HG02571 (cell line): Measurements from ENCODE around the gene EVL.

ENCODE experiments used
- ATAC-seq: cut with Tn5 transposase; IDR thresholded peaks from one replicate; pipeline ENCODE4 v1.9.1; 2021; ENCODE audit warnings: mild to moderate bottlenecking, moderate library complexity; ENCODE audit not compliant: unreplicated experiment

Gene EVL

DNA sequence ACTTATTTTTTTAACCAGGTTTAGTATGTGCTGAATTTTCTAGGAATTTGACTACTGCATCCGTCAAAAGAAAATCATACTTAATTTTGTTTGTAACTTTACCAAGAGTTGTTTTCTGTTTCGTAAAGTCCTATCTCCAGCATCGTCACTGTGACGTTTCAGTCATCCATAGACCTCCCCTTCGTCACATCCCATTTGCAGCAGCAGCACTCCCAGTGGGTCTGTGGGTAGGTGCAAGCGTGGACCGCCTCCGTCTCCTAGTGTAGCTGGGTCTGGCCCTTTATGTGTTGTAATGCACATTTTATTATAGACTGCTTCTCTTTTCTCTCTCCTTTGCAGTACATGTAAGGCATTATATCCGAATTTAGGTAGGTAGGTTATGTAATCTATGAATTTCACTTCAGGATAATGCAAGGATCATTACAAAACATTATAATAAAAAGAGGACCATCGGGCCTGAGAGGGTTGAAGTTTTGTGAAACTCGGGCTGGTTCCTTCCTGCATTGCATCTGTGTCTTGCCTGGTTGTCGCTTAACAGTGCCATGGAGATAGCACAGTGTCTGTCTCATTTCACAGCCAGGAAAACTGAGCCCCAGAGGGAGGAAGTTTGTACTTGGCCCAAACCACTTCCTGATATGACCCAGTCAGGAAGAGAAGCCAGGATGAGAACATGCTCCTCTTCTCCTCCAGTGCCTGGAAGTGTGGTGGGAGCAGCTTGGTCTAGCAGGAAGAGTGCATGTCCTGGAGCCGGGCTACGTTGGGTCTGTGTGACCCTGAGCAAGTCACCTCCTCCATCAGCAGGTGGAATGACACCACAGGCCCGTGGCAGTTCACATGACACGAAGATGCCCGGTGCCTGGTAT is 41.3 kb downstream of the EVL start:
- ATAC-seq: no peak

DNA sequence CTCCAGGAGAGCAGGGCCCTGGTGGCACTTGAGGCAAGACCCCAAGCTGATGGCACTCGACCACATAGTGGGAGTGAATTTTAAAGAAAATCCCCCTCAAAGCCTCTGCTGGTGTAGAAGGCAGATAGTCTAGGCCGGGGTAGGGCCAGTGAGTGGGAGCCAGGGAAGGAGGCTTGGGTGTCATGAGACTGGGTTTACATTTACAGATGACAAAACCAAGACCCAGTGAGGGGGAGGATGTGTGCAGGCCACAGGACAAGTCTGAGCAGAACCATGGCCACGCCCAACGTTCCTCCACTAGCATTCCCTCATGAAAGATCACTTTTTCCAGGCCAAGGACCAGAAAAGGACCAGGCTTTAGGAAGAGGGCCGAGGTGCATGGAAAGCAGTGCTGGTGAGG is 42.0 kb downstream of the EVL start:
- no peak for ATAC-seq

DNA sequence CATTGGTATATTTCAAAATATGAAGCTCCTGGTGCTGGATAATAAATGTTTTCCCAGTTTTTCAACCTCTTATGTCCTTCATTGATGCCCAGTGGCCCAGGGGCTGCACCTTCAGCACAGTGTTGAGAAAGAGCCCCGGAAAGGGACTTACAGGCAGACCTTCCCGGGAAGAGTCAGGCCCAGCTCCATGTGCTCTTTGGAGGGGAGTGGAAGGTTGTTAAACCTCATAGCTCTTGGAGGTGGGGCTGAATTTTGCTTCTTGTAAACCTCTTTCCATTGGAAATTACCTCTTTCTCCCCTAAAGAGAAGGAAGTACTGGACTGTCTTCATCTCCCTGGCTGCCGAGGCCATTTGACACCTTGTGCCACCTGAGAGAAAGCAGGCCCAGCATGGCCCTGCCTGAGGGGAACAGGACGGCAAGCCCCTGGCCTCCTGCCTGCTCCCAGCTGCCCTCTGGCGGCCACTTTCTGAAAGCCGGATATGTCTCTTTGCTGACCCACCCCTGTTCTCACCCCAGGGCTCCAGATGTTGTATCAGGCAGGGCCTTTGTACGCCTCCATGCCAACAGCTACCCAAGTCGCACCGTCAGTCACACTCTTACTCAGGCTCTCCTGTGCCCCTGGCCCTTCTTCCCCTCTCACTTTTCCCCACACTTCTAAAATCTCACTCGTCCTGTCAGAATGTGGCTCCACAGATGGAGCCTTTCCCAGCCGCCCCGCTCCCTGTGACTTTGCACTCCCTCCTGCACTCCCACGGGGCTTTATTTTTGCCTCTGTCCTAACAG is 43.0 kb downstream of the EVL start:
- ATAC-seq: peak; percentile 55

DNA sequence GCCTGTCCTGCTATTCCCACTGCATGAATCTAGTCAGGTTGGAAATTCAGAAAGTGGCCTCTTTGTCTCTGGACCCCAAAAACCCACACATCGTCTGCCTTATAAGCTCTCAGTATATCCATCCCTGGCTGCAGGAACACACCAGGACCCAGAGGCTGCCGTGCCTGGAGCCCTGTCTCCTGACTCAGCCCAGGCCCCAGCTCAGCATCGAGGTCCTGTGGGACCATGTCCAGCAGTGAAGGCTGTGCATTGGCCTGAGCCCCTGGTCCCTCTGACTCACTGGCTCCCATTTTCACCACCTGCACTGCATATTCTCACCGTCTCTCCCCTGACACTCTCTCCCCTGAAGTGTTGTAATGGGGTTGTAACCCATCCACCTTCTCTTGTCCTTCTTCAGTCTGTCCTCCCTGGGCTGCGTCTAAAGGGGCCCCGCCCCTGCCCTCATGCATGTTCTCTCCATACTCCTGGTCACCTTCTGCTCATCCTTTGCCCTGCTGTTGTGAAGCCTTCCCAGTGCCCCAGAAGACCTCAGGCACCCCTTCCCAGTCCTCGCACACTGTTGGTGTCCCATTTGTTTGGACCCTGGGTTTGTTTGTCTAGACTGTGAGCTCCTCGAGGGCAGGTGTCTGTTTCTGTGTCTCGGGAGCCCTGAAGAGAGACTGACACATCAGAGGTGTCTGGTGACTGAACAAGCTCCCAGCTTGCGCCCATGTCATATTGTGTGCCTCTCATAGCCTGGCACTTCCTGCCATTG is 43.8 kb downstream of the EVL start:
- ATAC-seq: no peak

DNA sequence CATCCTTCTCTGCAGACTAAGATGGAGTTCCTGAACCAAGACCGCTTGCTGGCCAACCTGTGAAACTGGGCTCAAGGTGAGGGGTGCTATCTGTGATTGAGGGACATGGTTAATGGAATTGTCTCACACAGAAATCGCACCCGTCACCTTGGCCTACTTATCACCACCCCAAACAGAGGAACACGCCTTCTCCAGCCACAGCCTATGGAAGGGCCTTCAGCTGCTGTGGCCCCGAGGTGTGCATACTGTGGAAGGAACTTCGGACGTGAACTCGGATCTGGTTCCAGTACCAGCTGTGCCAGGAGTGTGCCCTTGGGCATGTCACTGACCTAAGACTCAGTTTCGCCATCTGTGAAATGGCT is 44.4 kb downstream of the EVL start:
- no peak for ATAC-seq

DNA sequence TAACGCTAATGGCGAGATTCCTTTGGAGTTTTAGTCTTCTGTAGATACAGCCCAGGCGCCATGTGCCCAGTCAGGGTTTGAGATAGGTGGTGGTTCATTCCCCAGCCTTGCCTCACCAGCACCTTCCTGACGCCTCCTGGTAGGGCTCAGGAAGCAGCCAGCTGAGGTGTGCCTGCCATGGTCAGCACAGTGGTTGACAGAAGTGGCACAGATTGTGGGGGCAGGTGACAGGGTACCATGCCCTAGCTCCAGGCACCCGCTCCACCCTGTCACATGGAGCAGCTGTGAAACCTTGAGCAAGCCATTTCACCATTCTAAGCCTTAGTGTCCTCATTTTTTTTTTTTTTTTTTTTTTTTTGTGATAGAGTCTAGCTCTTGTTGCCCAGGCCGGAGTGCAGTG is 45.6 kb downstream of the EVL start:
- ATAC-seq: no peak

DNA sequence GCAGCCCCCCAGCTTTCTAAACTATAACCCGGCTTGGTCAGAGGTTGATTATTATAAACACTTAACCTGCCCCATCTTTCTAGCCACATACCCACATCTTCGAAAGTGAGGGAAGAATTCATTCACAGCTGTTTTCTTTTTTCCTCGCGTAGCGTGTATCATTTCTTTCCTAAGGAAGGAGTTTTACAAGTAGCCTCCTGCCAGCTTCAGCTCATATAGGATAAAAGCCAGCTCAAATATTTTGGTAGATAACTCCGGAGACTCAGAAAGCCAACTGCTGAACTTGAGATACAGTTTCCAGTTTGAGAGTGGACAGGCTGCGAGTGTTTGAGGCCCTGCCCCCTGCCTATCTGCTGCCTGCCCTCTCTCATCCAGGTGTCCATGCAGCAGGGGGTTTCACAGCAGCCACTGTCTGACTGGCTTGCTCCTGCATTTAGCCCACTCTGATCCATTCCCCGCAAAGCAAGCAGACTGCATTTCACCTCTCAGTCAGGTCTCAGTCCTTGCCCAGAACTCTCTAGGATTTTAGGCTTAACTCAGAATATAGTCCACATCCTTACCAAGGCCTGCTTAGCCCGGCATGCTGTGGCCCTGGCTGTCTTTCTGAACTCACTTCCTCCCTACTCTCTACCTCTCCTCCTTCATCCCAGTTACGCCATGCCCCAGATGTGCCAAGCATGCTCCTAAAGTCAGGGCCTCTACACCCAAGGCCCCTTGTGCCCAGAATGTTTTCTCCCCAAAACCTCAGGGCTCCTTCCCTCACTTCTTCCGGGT is 46.9 kb downstream of the EVL start:
- ATAC-seq: no peak

DNA sequence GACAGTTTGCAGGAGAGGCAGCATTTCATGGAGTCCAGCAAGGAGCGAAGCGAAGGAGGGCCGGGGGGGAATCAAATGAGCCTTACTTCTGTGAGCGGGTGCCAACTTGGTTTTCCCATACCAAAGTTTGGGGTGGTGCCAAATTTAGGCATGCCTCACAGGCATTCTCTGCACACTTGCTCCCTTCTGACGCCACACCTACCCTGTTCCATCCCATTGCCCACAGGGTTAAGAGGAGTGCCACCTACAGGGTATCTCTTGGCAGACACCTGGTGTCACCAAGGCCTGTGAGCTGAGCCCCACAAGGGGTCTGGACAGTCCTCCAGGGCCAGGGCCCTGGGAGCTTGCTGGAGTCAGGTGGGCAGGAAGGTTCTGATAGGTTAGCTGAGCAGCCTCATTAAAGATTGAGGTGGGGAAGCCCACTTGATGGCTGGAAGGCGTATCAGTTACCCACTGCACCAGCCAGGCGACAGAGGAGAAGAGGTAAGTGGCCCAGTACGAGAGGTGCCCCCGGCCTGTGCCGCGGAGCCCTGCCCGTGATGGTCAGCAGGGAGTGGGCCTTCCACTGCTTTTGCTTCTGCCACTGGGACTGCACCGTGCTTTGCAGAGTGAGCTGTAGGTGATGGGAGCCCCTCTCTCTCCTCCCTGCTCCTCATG is 49.0 kb downstream of the EVL start:
- ATAC-seq: no peak

DNA sequence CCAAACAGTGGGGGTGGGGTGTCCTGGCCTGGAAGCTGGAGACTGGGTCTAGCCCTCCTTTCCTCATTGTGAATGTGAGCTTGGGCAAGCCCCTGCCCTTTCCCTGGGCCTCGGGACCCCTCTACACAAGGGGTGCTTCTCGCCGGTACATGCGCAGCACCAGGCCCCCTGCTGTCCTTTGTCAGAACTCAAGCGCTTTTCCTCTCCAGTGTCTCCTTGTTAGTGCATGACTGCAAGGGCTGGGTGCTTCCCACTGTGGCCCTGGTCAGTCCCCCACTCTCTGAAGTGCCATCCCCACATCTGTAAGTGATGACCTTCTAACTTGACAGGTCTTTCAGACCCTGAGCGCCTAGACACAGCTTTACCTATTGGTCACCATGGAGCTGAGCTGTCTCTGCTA is 50.0 kb downstream of the EVL start:
- ATAC-seq: no peak

DNA sequence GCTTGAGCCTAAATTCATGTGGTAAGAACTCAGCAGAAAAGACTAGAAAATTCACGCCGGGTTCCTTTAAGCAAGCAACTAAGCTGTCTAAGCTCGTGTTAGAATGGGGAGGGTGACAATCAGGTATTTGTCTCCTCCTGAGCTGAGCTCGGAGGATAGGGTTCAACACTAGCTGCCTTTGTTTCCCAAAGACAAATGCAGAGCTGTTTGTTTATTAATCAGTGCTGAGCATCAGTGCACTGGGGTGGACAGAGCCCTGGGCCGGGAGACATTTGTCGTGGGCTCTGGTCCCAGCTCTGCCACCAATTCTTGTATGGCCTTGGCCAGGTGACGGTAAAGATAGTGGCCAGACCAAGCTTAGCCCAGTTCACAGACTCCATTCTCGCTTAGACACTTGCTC is 50.5 kb downstream of the EVL start:
- no peak for ATAC-seq

DNA sequence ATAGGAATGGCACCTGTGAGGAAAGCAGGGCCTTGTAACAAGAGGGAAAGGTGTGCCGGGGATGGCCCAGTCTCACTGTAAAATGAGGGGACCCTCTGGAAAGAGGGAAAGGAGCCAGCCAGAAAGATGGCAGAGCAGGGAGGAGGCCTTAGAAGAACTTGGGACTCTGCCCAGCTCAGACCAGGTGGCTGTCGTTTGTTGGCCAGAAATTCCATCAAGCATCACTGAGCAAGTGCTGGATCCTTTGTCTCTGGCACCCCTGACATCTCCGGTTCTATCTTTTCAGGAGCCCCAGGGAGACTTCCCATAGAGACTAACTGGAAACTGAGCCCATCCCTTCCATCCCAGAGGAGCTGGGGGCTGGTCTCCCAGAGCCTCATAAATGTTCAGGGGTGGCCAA is 50.9 kb downstream of the EVL start:
- ATAC-seq: no peak

DNA sequence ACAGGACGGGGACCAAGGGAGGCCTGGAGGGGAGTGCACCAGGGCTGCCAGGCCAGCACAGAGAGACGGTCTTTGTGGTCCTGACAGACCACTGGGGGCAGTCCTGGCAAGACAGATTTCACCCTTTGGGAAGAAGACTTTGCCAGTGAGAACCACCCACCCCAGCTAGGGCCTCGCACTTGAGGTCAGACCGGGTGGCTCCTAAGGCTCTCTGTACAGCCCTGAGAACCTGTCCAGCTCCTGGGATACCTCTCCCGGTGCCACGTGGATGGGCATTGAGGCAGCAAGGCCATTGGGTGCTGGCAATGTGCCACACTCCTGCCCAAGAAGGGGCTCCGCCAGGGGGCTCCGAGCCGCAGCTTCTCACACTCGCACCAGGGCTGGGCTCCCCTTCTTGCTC is 51.8 kb downstream of the EVL start:
- ATAC-seq: no peak

DNA sequence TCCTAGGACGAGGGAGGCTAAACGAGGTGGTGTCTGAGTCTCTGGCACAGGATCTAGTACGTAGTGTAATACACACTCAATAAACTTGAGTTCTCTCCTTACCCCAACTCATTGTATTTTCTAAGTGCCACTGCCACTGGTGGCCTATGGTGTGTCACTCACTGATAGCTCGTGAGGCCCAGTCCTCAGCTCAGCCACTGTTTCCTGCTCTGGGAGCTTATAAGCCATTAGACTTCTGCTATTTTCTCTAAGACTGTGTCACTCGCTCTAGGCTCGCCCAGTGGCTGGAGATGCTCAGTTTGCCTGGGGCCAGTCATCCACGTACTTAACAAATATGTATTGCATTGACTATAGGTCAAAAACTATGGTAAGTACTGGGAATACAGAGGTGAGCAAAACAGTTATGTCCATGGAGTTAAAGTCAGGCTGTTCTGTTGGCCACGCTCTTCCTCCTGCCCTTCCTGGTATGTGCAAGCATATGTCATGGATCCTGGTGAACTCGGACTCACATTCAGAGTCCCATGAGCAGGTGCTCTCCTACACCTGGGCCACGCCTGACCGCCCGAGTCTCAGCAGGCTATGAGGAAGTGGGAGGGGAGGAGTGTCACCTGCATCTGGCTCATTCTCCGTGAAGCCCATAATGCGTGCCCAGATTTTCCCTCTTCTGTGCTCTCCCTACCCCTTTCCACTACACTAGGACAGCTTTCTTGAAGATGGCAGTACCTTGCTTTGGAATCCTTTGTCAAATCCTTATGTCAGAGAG is 52.6 kb downstream of the EVL start:
- ATAC-seq: no peak

DNA sequence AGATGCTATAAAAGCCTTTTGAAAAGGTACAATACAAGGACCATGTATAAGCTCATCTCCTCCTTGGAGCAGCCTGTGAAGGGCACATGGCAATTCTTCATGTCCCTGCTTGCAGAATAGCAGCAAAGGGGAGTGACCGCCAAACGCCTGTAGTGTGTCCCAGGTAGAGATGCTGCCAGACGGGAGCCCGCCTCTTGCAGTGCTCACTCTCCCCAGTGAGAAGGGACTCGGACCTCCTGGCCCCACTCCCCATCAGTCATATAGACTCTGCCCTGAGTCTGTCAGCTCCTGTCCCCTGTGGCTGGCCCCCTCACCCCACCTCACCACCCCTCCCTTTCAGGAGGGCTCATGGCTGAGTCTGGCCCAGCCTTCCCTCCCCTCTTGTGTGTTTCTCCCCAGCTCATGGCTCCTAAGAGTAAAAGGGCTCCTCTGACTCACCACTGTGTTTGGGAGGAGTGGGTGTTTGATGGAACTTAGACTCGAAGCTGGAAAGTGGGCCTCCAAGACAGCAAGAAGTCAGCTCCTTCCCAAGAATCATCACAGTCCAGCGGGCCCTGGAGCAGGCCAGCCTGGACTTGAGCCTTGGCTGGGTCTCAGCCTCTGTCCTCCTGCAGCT is 53.3 kb downstream of the EVL start:
- no peak for ATAC-seq

DNA sequence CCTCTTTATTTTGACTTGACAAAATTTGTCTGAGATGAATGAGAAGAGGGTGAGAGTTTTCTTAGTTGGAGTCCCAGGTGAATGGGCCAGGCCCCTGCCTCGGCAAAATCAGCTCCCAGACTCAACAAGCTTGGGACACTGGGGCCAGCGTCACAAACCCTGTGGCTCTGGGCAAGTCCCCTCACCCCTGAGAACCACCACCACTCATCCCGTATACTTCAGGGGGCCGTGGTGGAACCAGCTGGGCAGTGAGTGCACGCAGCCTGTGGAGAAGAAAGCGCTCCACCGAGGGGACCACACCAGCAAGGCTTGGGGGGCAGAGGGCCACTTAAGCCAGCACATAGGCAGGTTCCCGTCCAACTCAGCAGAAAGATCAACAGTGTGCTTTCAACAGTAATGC is 54.0 kb downstream of the EVL start:
- ATAC-seq: no peak

DNA sequence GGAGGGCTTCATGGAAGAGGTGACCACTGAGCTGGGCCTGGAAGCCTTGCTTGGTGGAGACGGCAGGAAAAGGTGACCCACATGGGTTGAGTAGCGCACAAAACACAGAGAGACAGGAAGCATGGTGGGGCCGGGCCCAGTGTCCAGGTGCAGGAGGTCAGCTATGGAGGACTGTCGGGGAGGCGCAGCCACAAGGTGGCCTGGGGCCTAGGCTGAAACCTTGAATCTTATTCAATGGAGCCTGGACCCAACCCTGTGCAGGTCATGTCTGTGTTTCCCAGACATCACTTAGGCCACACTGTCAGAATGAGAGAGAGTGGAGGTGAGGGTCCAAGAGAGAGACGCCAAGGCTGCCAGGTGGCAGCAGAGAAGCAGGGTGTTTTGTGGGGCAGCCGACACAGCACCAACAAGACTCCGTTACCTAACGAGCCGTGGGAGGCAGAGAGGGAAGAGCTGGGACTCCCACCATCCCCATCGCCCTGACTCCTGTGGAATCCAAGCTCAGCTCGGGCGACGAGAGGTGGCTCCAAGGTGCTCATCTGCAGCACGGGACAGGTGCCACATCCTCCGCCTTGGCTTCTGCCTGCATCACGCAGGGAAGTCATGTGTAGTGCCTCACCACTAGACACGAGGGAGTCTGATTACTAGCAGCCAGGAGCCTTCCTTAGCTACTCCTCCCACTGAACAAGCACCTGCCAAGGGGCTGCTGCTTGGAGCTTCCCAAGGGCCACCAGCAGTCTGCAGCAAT is 55.5 kb downstream of the EVL start:
- ATAC-seq: no peak

DNA sequence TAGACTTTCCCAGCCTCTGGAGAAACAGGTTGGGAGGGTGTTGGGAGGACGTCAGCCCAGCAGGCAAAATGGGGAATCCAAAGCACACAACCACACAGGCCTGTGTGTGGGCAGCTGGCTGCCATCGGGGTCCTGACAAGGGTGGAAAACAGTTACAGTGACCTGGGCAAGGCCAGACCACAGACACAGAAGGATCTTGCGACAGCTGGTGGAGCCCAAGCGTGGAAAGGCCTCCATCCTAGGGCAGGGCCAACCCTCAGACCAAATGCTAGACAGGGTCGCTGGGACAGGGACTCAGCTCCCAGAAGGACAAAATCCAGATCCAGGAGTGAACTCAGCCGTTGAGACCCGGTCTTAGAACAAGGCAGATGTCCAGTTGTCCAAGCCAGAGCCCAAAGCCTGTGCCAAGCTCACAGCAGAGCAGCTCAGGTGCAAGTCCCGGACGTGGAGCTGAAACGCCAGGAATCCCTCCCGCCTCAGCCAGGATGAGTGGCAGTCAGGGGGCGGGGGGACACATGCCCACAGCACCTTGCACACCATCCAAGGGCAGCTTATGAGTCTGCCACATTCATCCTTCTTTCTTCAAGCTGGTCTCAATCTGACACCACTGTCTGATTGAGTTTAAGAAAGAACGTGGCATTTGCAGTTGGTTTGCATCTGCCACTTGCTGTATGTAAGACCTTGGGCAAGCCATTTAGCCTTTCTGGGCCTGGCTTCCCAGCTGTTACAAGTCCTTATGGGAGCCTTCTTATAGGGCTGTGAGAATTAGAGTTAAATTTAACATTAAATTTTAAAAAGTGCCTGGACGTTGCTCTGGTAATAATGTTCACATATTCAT is 56.6 kb downstream of the EVL start:
- ATAC-seq: no peak
